Activated T-helper 2 cell treated with anti-CD3 and anti-CD28 coated beads, Interferon-gamma antibody, Interleukin-2, Interleukin-4, amounts not matched to agents 10 μg/mL and 5 μg/mL and 100 μg/mL, durations not matched to agents 14 hours and 24 hours and 36 hours (primary cell): ENCODE data around the gene GLYAT. TPM values are rescaled to one million over a fixed set of nuclear protein-coding genes. Genes with fewer than 3 reads are reported as not detected.

Source experiments
- DNase-seq: peaks from one replicate; pipeline ENCODE4 v3.0.0; 2021; ENCODE audit warnings: low spot score
- H3K27ac Mint-ChIP-seq: one replicate; pipeline ENCODE4 v1.8.0; 2021; ENCODE audit warnings: mixed read lengths
- H3K27me3 Mint-ChIP-seq: one replicate; pipeline ENCODE4 v1.8.0; 2021; ENCODE audit warnings: low read depth, mixed read lengths
- H3K36me3 Mint-ChIP-seq: one replicate; pipeline ENCODE4 v1.8.0; 2021; ENCODE audit warnings: low read depth, mixed read lengths
- H3K4me1 Mint-ChIP-seq: one replicate; pipeline ENCODE4 v1.8.0; 2021; ENCODE audit warnings: low read depth, mixed read lengths
- H3K4me3 Mint-ChIP-seq: one replicate; pipeline ENCODE4 v1.8.0; 2021; ENCODE audit warnings: low read depth, mild to moderate bottlenecking, moderate library complexity, mixed read lengths
- H3K9me3 Mint-ChIP-seq: one replicate; pipeline ENCODE4 v1.8.0; 2021; ENCODE audit warnings: mixed read lengths
- intact Hi-C: fragments of 100-400 bp; cut with micrococcal nuclease; formaldehyde crosslinking; loops from one replicate; pipeline ENCODE4 v1.15.1; 2023
- total RNA-seq: library from RNA; stranded (reverse); gene quantifications from 2 replicates; pipeline ENCODE4 v1.2.3, GENCODE V29; 2022

Gene GLYAT
- total RNA-seq, 1 donor from 2014 or later: not detected

DNA sequence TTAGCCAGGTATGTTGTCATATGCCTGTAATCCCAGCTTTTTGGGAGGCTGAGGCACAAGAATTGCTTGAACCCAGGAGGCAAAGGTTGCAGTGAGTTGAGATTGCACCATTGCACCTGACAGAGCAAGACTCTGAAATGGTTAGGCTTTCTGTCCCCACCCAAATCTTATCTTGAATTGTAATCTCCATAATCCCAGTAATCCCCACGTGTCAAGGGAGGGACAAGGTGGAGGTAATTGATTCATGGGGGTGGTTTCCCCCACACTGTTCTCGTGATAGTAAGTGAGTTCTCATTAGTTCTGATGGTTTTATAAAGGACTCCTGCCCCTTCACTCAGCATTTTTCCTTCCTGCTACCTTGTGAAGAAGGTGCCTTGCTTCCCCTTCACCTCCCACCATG is 37.6 kb upstream of the GLYAT start:
- Mint-ChIP-seq H3K27ac (no peak overlapping the region), H3K36me3 (no peaks in the 10 kb centered on the region), H3K27me3 (peaks cover 2% of the 10 kb centered on the region), H3K4me1 (peaks cover 3% of the 10 kb centered on the region), H3K4me3 (no peak overlapping the region), H3K9me3 (no peaks in the 10 kb centered on the region)
- no peak for DNase-seq
- intact Hi-C loops: no loop called here

DNA sequence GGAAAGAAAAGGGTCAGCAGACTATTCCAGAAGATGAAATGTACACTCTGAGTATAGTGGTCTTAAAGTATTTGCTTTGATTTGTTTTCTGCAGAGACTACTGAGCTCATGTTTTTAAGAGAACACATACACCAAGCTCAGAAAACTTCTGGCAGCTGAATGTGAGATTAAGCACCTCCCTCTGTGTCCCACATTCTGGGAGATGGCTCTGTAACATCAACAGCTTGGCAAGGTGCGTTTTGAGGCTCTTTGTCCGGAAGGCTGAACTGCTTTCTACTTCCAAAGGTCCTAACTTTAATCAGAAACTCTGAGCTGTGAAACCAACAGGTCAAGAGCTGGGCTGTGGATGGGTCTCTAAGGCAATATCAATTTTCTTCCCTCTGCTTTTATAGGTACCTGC is 36.4 kb upstream of the GLYAT start:
- H3K27ac Mint-ChIP-seq: no peak overlapping the region
- H3K36me3 Mint-ChIP-seq: no peaks in the 10 kb centered on the region
- H3K27me3 Mint-ChIP-seq: peaks cover 2% of the 10 kb centered on the region
- no peak overlapping the region for H3K4me3 Mint-ChIP-seq
- H3K9me3 Mint-ChIP-seq: no peaks in the 10 kb centered on the region
- H3K4me1 Mint-ChIP-seq: peaks cover 3% of the 10 kb centered on the region
- no peak for DNase-seq
- intact Hi-C loops: no loop called here

DNA sequence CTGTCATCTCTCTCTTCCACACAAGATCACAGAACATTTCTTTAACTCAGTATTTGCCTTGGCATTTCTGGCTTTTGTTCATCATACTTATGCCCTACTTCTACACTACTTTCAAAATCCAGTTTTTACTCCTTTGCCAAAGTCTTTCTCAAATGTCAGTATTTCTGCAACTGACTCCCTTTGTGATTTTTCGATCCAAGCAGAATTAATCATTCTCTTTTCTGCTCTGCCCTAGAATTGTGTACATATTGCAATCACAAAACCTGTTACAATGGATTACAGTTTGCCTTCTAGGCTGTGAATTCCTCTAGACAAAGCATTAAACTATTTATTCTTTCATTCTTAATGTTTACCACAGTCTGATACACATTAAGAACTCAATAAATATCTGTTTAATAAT is 33.3 kb upstream of the GLYAT start:
- Mint-ChIP-seq H3K4me1 (no peaks in the 10 kb centered on the region), H3K27ac (no peak overlapping the region), H3K4me3 (no peak overlapping the region), H3K27me3 (peaks cover 2% of the 10 kb centered on the region), H3K9me3 (no peaks in the 10 kb centered on the region), H3K36me3 (no peaks in the 10 kb centered on the region)
- intact Hi-C loops: no loop called here
- DNase-seq: no peak

DNA sequence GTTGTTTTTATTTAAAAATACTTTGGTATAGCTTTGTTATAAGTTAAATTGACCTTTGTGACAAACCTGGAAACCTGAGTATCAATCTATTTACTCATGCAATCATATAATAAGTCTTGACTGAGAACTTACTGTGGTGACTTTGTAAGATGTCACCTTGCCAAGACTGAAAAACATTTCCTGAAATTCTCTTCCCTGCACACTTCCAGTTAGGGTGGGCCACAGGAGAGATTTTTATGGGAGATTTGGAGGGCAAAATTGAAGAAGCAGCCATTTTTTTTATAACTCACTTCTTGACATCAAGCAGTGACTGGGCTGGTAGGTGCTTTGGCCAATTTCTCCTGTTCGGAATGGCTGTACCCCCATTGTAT is 31.4 kb upstream of the GLYAT start:
- no peaks in the 10 kb centered on the region for H3K36me3 Mint-ChIP-seq
- no peak for DNase-seq
- no peaks in the 10 kb centered on the region for H3K27me3 Mint-ChIP-seq

DNA sequence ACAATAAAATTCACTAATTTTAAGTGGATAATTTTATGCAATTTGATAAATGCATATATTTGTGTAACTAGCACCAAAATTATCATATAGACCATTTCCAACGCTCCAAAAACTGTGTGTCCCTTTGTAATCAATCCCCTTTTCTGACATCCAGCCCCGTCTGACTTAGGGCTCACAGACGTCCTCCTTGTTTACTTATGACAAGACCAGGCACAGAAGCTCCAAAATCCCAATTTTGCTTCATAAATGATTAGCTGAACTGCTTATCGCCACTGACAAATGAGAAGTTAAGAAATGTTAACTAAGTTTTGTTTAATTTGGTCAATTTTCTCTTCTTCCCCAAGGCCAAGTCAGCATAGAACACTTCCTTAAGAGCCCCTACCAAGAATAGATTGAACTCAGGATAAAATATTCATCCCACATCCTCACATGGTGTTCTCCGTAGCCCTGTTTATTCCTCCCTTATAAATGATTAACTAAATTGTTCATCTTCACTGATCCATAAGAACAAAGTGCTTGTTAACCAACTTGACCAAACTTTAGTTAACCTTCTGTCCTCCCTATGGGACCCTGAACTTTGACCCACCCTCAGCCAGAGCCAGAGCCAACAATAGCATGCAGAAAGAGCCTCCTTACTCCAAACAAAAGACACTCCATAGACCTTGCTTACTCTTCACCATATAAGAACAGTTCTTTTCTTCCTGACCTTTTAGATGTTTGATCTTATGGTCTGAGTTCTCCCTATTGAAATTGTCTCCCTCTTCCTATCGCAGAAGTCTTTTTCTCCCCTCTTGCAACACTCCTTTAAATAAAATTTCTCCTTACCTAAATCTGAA is 30.8 kb upstream of the GLYAT start:
- no peak overlapping the region for H3K27ac Mint-ChIP-seq
- H3K4me1 Mint-ChIP-seq: no peaks in the 10 kb centered on the region
- no peaks in the 10 kb centered on the region for H3K27me3 Mint-ChIP-seq
- no peak for DNase-seq
- no peaks in the 10 kb centered on the region for H3K9me3 Mint-ChIP-seq
- H3K36me3 Mint-ChIP-seq: no peaks in the 10 kb centered on the region
- intact Hi-C loops: no loop called here
- no peak overlapping the region for H3K4me3 Mint-ChIP-seq

More for the DNA sequence above, 31.4 kb upstream of the GLYAT start:
- H3K27ac Mint-ChIP-seq: no peak overlapping the region
- no peak overlapping the region for H3K4me3 Mint-ChIP-seq
- no peaks in the 10 kb centered on the region for H3K9me3 Mint-ChIP-seq
- H3K4me1 Mint-ChIP-seq: no peaks in the 10 kb centered on the region
- intact Hi-C loops: no loop called here

DNA sequence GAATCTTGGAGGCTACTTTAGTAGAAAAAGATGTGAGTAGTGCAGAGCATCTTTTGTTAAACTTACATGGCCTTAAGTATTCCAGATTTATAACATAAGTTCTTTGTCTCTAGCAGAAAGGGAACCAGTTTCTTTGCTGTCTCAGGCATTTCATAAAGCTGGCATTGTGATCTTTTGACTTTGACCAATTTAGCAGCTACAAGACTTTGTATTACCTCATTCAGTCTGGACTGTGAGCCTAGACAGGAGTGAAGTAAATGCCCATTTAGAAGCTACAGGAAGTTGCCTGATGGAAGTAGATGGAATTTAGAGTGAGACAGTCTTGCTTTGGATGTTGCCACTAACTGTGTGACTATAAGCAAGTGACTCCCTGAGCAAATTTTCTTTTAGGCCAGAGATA is 25.7 kb upstream of the GLYAT start:
- Mint-ChIP-seq H3K4me3 (no peak overlapping the region), H3K36me3 (no peaks in the 10 kb centered on the region)

DNA sequence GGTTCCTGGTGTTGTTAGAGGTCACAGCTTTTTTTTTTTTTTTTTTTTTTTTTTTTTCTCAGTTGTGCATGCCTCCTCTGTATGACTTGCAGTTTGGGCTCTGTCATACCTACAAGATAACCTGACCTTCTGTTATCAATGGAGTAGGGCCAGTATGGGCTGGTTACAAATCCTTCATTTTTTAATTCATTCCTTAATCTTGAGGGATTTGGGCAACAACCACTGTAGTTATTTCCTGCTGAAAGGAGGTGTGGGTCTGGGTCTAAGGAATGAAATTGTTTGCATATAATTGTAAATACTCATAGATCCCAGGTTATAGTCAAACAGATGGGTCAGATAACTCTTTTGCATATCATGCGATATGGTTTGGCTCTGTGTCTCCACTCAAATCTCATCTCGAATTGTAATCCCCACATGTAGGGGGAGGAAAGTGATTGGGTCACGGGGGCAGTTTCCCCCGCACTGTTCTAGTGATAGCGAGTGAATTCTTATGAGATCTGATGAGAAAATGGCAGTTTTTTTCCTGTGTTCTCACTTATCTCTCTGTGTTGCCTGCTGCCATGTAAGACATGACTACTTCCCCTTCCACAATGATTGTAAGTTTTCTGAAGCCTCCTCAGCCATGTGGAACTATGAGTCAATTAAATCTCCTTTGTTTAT is 14.1 kb upstream of the GLYAT start:
- no peak overlapping the region for H3K27ac Mint-ChIP-seq
- DNase-seq: no peak
- no peaks in the 10 kb centered on the region for H3K36me3 Mint-ChIP-seq
- peaks cover 5% of the 10 kb centered on the region for H3K9me3 Mint-ChIP-seq
- no peaks in the 10 kb centered on the region for H3K4me1 Mint-ChIP-seq
- H3K4me3 Mint-ChIP-seq: no peak overlapping the region
- intact Hi-C loops: no loop called here
- peaks cover 2% of the 10 kb centered on the region for H3K27me3 Mint-ChIP-seq

More for the DNA sequence above, 25.7 kb upstream of the GLYAT start:
- Mint-ChIP-seq H3K27me3 (no peaks in the 10 kb centered on the region), H3K4me1 (no peaks in the 10 kb centered on the region), H3K9me3 (no peaks in the 10 kb centered on the region), H3K27ac (no peak overlapping the region)
- intact Hi-C loops: no loop called here
- no peak for DNase-seq

DNA sequence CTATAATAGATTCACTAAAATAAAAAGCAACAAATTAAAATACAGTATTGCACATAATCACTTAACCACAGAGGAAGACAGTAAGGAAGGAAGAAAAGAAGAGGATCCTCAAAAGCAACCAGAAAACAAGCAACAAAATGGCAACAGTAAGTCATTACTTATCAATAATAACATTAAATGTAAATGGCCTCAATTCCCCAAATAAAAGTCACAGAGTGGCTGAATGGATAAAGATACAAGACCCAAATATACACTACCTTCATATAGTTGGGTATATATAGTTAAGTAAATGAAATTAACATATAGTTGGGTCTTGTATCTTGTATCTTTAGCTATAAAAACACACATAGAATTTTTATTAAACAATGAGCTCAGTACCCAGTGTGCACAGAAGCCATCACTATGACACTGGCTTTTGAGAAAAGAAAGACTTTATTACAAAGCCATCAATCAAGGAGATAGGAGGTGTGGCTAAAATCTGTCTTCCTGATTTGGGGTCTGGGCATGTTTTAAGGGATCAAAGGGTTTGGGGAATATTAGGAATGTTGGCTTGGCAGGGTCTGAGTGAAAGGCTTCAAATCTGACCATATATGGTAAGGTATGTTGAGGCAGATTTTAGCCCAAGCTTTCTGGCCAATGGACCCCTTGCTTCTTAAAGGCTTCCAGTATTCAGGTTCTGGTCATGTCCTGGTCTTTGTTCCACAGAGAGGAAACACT is 13.4 kb upstream of the GLYAT start:
- Mint-ChIP-seq H3K4me1 (no peaks in the 10 kb centered on the region), H3K36me3 (no peaks in the 10 kb centered on the region), H3K27ac (no peak overlapping the region), H3K27me3 (peaks cover 2% of the 10 kb centered on the region), H3K9me3 (peaks cover 8% of the 10 kb centered on the region), H3K4me3 (no peak overlapping the region)
- DNase-seq: no peak
- intact Hi-C loops: no loop called here

DNA sequence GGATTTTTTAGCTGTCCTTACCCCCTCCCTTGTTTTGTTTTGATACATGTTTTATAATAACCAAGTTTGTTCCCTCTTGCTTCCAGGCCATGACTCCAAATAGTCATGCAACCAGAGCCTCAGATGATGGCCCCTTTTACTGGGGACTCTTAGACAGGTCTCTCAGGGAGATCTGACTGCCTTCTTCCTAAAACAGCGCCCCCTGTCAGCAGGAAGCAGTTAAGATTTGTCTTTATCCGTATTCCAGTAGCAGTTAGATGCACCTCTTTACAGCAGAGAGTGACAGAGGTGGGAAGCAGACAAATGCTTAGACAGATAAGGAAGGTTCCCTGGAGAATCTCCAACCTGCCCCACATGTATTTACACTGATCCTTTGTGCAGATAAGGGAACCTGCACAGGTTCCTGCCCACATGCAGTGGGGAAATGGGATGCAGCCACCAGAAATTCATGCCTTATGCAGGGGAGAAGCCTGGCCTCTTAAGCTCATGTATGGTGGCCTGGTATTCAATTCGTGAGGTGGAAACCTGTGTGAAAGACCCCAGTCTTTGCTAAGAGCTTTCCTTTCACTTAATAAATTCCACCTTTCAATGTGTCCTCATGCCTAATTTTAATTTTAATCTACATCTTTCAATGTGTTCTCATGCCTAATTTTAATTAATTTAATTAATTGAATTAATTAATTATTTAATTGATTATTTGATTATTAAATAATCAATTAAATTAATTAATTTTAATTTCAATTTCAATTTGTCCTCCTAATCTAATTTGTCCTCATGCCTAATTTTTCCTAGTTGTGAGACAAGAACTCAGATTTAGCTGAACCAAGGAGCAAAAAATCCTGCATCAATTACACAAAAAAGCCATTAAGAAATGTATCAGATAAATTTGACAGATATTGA is 11.5 kb upstream of the GLYAT start:
- peaks cover 8% of the 10 kb centered on the region for H3K9me3 Mint-ChIP-seq
- intact Hi-C loops: no loop called here
- no peaks in the 10 kb centered on the region for H3K4me1 Mint-ChIP-seq
- H3K36me3 Mint-ChIP-seq: no peaks in the 10 kb centered on the region
- H3K27me3 Mint-ChIP-seq: peaks cover 2% of the 10 kb centered on the region
- H3K27ac Mint-ChIP-seq: no peak overlapping the region
- H3K4me3 Mint-ChIP-seq: no peak overlapping the region
- no peak for DNase-seq

DNA sequence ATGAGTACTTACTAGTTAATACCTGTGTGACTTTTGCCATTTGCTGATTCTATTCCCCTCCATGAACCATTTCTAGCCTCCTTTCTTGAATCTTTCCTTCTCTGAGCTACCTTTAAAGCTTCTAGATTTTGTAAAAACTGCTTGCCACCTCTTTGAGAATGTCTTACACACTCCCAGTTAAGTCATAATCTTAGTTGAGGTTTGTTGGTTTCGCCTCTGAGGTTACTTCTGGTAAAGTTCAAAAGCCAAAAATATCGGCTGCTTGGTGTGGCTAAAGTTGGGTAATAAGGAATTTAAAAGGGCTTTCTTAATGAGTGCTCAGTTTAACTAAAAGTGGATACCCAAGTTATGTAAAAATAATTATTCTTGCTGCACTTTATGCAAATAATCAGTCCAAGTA is 10.4 kb upstream of the GLYAT start:
- no peaks in the 10 kb centered on the region for H3K4me1 Mint-ChIP-seq
- no peaks in the 10 kb centered on the region for H3K36me3 Mint-ChIP-seq
- no peak for DNase-seq
- no peak overlapping the region for H3K27ac Mint-ChIP-seq
- H3K4me3 Mint-ChIP-seq: no peak overlapping the region
- H3K9me3 Mint-ChIP-seq: peaks cover 8% of the 10 kb centered on the region
- intact Hi-C loops: no loop called here
- peaks cover 2% of the 10 kb centered on the region for H3K27me3 Mint-ChIP-seq

DNA sequence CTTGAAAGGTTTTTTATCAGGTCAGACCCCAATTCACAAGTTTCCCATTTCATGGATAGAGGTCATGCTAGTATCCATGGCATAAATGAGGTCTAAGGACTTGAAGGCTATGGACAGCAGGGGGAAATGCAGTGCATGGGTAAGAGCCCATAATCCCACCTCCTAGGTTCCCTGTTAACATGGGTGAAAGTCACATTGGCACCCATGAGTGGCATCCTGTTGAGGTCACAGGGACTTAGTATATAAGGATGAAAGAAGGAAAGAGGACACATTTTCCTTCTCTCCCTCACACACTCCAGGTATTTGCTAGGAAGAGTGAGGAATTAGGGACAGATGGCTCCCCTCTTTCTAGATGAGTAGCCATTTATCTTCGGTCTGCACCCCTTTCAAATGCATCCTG is 9.4 kb upstream of the GLYAT start:
- peaks cover 2% of the 10 kb centered on the region for H3K27me3 Mint-ChIP-seq
- H3K36me3 Mint-ChIP-seq: no peaks in the 10 kb centered on the region
- no peak overlapping the region for H3K27ac Mint-ChIP-seq
- H3K4me1 Mint-ChIP-seq: no peaks in the 10 kb centered on the region
- H3K9me3 Mint-ChIP-seq: peaks cover 8% of the 10 kb centered on the region
- no peak for DNase-seq
- intact Hi-C loops: no loop called here
- H3K4me3 Mint-ChIP-seq: no peak overlapping the region

DNA sequence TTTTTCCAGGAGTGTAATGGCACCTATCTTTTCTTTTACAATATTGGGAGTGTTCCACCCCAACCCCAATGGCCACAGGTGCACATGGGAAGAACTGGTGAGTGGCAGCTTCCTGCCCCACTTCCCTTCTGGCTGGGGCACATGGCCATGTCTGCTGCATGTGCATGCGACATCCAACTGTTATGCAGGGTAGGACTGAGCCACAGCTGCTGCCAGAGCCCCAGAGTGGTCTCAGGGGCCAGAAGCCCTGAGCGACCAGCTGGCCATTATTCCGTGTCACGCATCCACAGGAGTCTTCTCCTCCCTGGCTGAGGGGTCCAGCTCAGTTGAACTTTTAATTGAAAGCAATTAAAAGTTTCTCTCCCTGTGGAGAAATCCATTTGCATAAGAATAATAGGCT is 8.7 kb upstream of the GLYAT start:
- H3K27ac Mint-ChIP-seq: no peak overlapping the region
- H3K4me1 Mint-ChIP-seq: no peaks in the 10 kb centered on the region
- peaks cover 8% of the 10 kb centered on the region for H3K9me3 Mint-ChIP-seq
- DNase-seq: no peak
- intact Hi-C loops: no loop called here
- H3K27me3 Mint-ChIP-seq: peaks cover 2% of the 10 kb centered on the region
- H3K36me3 Mint-ChIP-seq: no peaks in the 10 kb centered on the region
- no peak overlapping the region for H3K4me3 Mint-ChIP-seq
